T-helper 1 cell treated with Interleukin-12 subunit alpha and Interleukin-12 subunit beta and Interleukin-4 antibody, amounts not matched to agents 30 μg/mL and 1 μg/mL, for 36 hours (primary cell): ENCODE results near the gene TRIM44.
"Not testable (repeated sequence)": the region's sequence is repeated elsewhere in the genome, so short reads cannot be mapped to it uniquely, and the experiment has no call there.

Source experiments
- H3K27ac Mint-ChIP-seq: one replicate; pipeline ENCODE4 v1.8.0; 2021; ENCODE audit warnings: mild to moderate bottlenecking, mixed read lengths
- H3K27me3 Mint-ChIP-seq: one replicate; pipeline ENCODE4 v1.8.0; 2021; ENCODE audit warnings: low read depth, mixed read lengths
- H3K36me3 Mint-ChIP-seq: one replicate; pipeline ENCODE4 v1.8.0; 2021; ENCODE audit warnings: low read depth, mixed read lengths
- H3K4me1 Mint-ChIP-seq: one replicate; pipeline ENCODE4 v1.8.0; 2021; ENCODE audit warnings: low read depth, mixed read lengths
- H3K4me3 Mint-ChIP-seq: one replicate; pipeline ENCODE4 v1.8.0; 2021; ENCODE audit warnings: mild to moderate bottlenecking, moderate library complexity, mixed read lengths
- H3K9me3 Mint-ChIP-seq: one replicate; pipeline ENCODE4 v1.8.0; 2021; ENCODE audit warnings: mixed read lengths

TRIM44 gene

GRCh38 chr11:35822815-35823495, 160.4 kb downstream of the TRIM44 start:
- Mint-ChIP-seq H3K27ac (no peak overlapping the region), H3K4me3 (no peak overlapping the region), H3K36me3 (no peaks in the 10 kb centered on the region), H3K27me3 (peaks cover 4% of the 10 kb centered on the region), H3K4me1 (peaks cover 9% of the 10 kb centered on the region), H3K9me3 (no peaks in the 10 kb centered on the region)

- no peak overlapping the region for H3K4me3 Mint-ChIP-seq
- no peak overlapping the region for H3K27ac Mint-ChIP-seq
- no peaks in the 10 kb centered on the region for H3K36me3 Mint-ChIP-seq
Observed at GRCh38 chr11:35823742-35824298, 161.2 kb downstream of the TRIM44 start.

GRCh38 chr11:35825386-35825785, 162.8 kb downstream of the TRIM44 start:
- peaks cover 4% of the 10 kb centered on the region for H3K27me3 Mint-ChIP-seq
- no peak overlapping the region for H3K27ac Mint-ChIP-seq
- no peak overlapping the region for H3K4me3 Mint-ChIP-seq
- H3K4me1 Mint-ChIP-seq, result peaks cover 9% of the 10 kb centered on the region
- H3K9me3 Mint-ChIP-seq, result no peaks in the 10 kb centered on the region
- H3K36me3 Mint-ChIP-seq, result no peaks in the 10 kb centered on the region

More at GRCh38 chr11:35823742-35824298, 161.2 kb downstream of the TRIM44 start:
- Mint-ChIP-seq H3K4me1 (peaks cover 9% of the 10 kb centered on the region), H3K27me3 (peaks cover 4% of the 10 kb centered on the region), H3K9me3 (no peaks in the 10 kb centered on the region)

GRCh38 chr11:35826006-35826405, 163.4 kb downstream of the TRIM44 start:
- Mint-ChIP-seq H3K4me1 (peaks cover 9% of the 10 kb centered on the region), H3K9me3 (no peaks in the 10 kb centered on the region), H3K27me3 (peaks cover 4% of the 10 kb centered on the region), H3K4me3 (no peak overlapping the region), H3K36me3 (no peaks in the 10 kb centered on the region), H3K27ac (no peak overlapping the region)

GRCh38 chr11:35826949-35827348, 164.4 kb downstream of the TRIM44 start:
- no peaks in the 10 kb centered on the region for H3K9me3 Mint-ChIP-seq
- H3K36me3 Mint-ChIP-seq, result no peaks in the 10 kb centered on the region
- H3K27ac Mint-ChIP-seq, result no peak overlapping the region
- H3K4me1 Mint-ChIP-seq, result peaks cover 7% of the 10 kb centered on the region
- H3K27me3 Mint-ChIP-seq, result peaks cover 4% of the 10 kb centered on the region
- no peak overlapping the region for H3K4me3 Mint-ChIP-seq

GRCh38 chr11:35836205-35836604, 173.6 kb downstream of the TRIM44 start:
- Mint-ChIP-seq H3K27me3 (no peaks in the 10 kb centered on the region), H3K4me1 (no peaks in the 10 kb centered on the region), H3K4me3 (no peak overlapping the region), H3K9me3 (no peaks in the 10 kb centered on the region), H3K27ac (no peak overlapping the region), H3K36me3 (no peaks in the 10 kb centered on the region)

GRCh38 chr11:35838071-35838470, 175.5 kb downstream of the TRIM44 start:
- H3K4me3 Mint-ChIP-seq, result no peak overlapping the region
- no peak overlapping the region for H3K27ac Mint-ChIP-seq
- no peaks in the 10 kb centered on the region for H3K27me3 Mint-ChIP-seq
- H3K9me3 Mint-ChIP-seq, result no peaks in the 10 kb centered on the region
- no peaks in the 10 kb centered on the region for H3K36me3 Mint-ChIP-seq
- H3K4me1 Mint-ChIP-seq, result no peaks in the 10 kb centered on the region

GRCh38 chr11:35838697-35839367, 176.3 kb downstream of the TRIM44 start:
- H3K4me1 Mint-ChIP-seq, H3K9me3 Mint-ChIP-seq, H3K27ac Mint-ChIP-seq, H3K4me3 Mint-ChIP-seq, H3K27me3 Mint-ChIP-seq, H3K36me3 Mint-ChIP-seq: not testable (repeated sequence)

GRCh38 chr11:35839368-35840161, 177.0 kb downstream of the TRIM44 start:
- H3K9me3 Mint-ChIP-seq, result no peaks in the 10 kb centered on the region
- H3K4me3 Mint-ChIP-seq, result no peak overlapping the region
- H3K27me3 Mint-ChIP-seq, result no peaks in the 10 kb centered on the region
- no peak overlapping the region for H3K27ac Mint-ChIP-seq
- H3K36me3 Mint-ChIP-seq, result no peaks in the 10 kb centered on the region
- no peaks in the 10 kb centered on the region for H3K4me1 Mint-ChIP-seq

GRCh38 chr11:35841733-35842132, 179.2 kb downstream of the TRIM44 start:
- Mint-ChIP-seq H3K4me1 (no peaks in the 10 kb centered on the region), H3K36me3 (no peaks in the 10 kb centered on the region), H3K9me3 (no peaks in the 10 kb centered on the region), H3K27me3 (no peaks in the 10 kb centered on the region), H3K27ac (no peak overlapping the region), H3K4me3 (no peak overlapping the region)

GRCh38 chr11:35842958-35843357, 180.4 kb downstream of the TRIM44 start:
- Mint-ChIP-seq H3K9me3 (no peaks in the 10 kb centered on the region), H3K27ac (no peak overlapping the region), H3K4me1 (no peaks in the 10 kb centered on the region), H3K36me3 (no peaks in the 10 kb centered on the region), H3K4me3 (no peak overlapping the region), H3K27me3 (no peaks in the 10 kb centered on the region)

GRCh38 chr11:35844579-35844978, 182.0 kb downstream of the TRIM44 start:
- Mint-ChIP-seq H3K9me3 (no peaks in the 10 kb centered on the region), H3K4me3 (no peak overlapping the region), H3K4me1 (no peaks in the 10 kb centered on the region), H3K27me3 (no peaks in the 10 kb centered on the region), H3K36me3 (no peaks in the 10 kb centered on the region), H3K27ac (no peak overlapping the region)

- no peak overlapping the region for H3K4me3 Mint-ChIP-seq
- H3K4me1 Mint-ChIP-seq, result no peaks in the 10 kb centered on the region
- no peak overlapping the region for H3K27ac Mint-ChIP-seq
- no peaks in the 10 kb centered on the region for H3K9me3 Mint-ChIP-seq
- H3K36me3 Mint-ChIP-seq, result no peaks in the 10 kb centered on the region
- no peaks in the 10 kb centered on the region for H3K27me3 Mint-ChIP-seq
Observed at GRCh38 chr11:35845860-35846259, 183.3 kb downstream of the TRIM44 start.

GRCh38 chr11:35846874-35847273, 184.3 kb downstream of the TRIM44 start:
- no peak overlapping the region for H3K27ac Mint-ChIP-seq
- no peaks in the 10 kb centered on the region for H3K4me1 Mint-ChIP-seq
- no peaks in the 10 kb centered on the region for H3K9me3 Mint-ChIP-seq
- no peaks in the 10 kb centered on the region for H3K36me3 Mint-ChIP-seq
- no peak overlapping the region for H3K4me3 Mint-ChIP-seq
- no peaks in the 10 kb centered on the region for H3K27me3 Mint-ChIP-seq
